ENCODE results near the gene ARID5B.

DNA sequence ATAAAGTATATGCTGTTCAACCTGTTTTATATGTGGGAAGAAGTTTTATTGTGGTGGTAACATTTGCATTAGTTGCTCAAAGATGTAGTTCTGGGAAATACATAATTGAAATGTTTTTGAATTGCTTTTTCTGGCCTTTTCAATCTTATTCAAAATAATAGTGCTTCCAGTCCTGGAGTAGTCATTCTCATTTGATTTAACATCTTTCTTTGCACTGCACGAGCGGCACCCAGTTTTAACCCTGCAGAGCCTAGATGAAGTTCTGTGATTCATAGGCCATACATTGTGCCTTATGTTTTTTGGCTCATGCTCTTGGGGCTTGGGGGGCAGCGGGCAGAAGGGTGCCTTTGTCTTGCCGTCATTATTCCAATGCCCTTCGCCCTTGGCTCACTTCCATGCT is 9.9 kb downstream of the ARID5B start:
- TF ChIP-seq, protein P1, sequence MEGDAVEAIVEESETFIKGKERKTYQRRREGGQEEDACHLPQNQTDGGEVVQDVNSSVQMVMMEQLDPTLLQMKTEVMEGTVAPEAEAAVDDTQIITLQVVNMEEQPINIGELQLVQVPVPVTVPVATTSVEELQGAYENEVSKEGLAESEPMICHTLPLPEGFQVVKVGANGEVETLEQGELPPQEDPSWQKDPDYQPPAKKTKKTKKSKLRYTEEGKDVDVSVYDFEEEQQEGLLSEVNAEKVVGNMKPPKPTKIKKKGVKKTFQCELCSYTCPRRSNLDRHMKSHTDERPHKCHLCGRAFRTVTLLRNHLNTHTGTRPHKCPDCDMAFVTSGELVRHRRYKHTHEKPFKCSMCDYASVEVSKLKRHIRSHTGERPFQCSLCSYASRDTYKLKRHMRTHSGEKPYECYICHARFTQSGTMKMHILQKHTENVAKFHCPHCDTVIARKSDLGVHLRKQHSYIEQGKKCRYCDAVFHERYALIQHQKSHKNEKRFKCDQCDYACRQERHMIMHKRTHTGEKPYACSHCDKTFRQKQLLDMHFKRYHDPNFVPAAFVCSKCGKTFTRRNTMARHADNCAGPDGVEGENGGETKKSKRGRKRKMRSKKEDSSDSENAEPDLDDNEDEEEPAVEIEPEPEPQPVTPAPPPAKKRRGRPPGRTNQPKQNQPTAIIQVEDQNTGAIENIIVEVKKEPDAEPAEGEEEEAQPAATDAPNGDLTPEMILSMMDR (IDR thresholded peaks at IDR 0.05; ENCODE audit: low read length): no peak
- no peak for TF ChIP-seq EZH2phosphoT487 (IDR thresholded peaks at IDR 0.05; ENCODE audit: low read length)
- TF ChIP-seq EZH2 (optimal IDR thresholded peaks at IDR 0.05; ENCODE audit: low read depth, low read length): no peak
